Keratinocyte (primary cell): ENCODE data around the gene TENT4A. TPM values are rescaled to one million over a fixed set of nuclear protein-coding genes. Genes with fewer than 3 reads are reported as not detected.
A peak's percentile ranks its signal among the peaks of the same experiment; 100 is the strongest.

Experiments used
- DNase-seq: peaks from one replicate; pipeline ENCODE4 v3.0.0-alpha.2; 2011; ENCODE audit warnings: low read depth, missing footprints, low spot score
- FAIRE-seq: peaks from 2 replicates; lab custom pipeline; 2011; peaks lifted over from hg19 to GRCh38; lab: Jason Lieb, UNC
- H2AFZ ChIP-seq: 2 replicates; pipeline ENCODE4 v1.6.0; 2012; ENCODE audit warnings: low read length, control low read depth, inconsistent platforms; ENCODE audit not compliant: control insufficient read depth
- H3K27ac ChIP-seq: 2 replicates; pipeline ENCODE4 v1.5.1; 2011; ENCODE audit warnings: low read length; ENCODE audit not compliant: control insufficient read depth, insufficient read depth
- H3K27me3 ChIP-seq: 3 replicates; pipeline ENCODE4 v1.6.0; 2011; ENCODE audit warnings: low read length; ENCODE audit not compliant: control insufficient read depth, insufficient read depth; ENCODE audit errors: extremely low read depth
- H3K36me3 ChIP-seq, 2 experiments: 2 replicates in 1 of 2; 3 replicates in 1 of 2; pipeline ENCODE4 v1.5.1; 2011; ENCODE audit warnings: low read length in 2 of 2, mild to moderate bottlenecking in 1 of 2; ENCODE audit not compliant: control insufficient read depth in 2 of 2, insufficient read depth in 2 of 2; ENCODE audit errors: extremely low read depth in 1 of 2
- H3K4me1 ChIP-seq: 3 replicates; pipeline ENCODE4 v1.5.1; 2011; ENCODE audit warnings: low read length; ENCODE audit not compliant: control insufficient read depth, insufficient read depth; ENCODE audit errors: extremely low read depth
- H3K4me2 ChIP-seq: 3 replicates; pipeline ENCODE4 v1.6.0; 2011; ENCODE audit warnings: low read depth, low read length; ENCODE audit not compliant: control insufficient read depth, insufficient read depth; ENCODE audit errors: extremely low read depth
- H3K4me3 ChIP-seq, 3 experiments: fragments of 200-600 bp in 1 of 3; sonication (generic) in 1 of 3; 2 replicates in 2 of 3; 3 replicates in 1 of 3; pipeline ENCODE4 v1.5.1; 2011 to 2016; ENCODE audit warnings: low read length in 3 of 3, mild to moderate bottlenecking in 3 of 3, control low read depth in 2 of 3, inconsistent platforms in 1 of 3, low read depth in 1 of 3, mixed read lengths in 1 of 3, mixed run types in 1 of 3, moderate library complexity in 1 of 3; ENCODE audit not compliant: control insufficient read depth in 2 of 3, insufficient read depth in 2 of 3; ENCODE audit errors: extremely low read depth in 1 of 3
- H3K79me2 ChIP-seq: 2 replicates; pipeline ENCODE4 v1.6.0; 2012; ENCODE audit warnings: low read length; ENCODE audit not compliant: control insufficient read depth, insufficient read depth
- H3K9ac ChIP-seq: 3 replicates; pipeline ENCODE4 v1.6.0; 2011; ENCODE audit warnings: low read length; ENCODE audit not compliant: control insufficient read depth, insufficient read depth; ENCODE audit errors: extremely low read depth
- H3K9me1 ChIP-seq: 3 replicates; pipeline ENCODE4 v1.6.0; 2011; ENCODE audit warnings: low read length; ENCODE audit not compliant: control insufficient read depth, insufficient read depth; ENCODE audit errors: extremely low read depth
- H3K9me3 ChIP-seq: 2 replicates; pipeline ENCODE4 v1.5.1; 2012; ENCODE audit warnings: low read depth, low read length; ENCODE audit not compliant: control insufficient read depth
- H4K20me1 ChIP-seq: 3 replicates; pipeline ENCODE4 v1.6.0; 2011; ENCODE audit warnings: low read length; ENCODE audit not compliant: control insufficient read depth, insufficient read depth; ENCODE audit errors: extremely low read depth
- EZH2 ChIP-seq: IDR thresholded peaks from one replicate; pipeline ENCODE4 v1.6.1; 2012; ENCODE audit warnings: inconsistent platforms, mild to moderate bottlenecking, low read length, moderate library complexity
- dilution Hi-C: fragments of 300-500 bp; cut with MboI; formaldehyde crosslinking; loops from one replicate; pipeline ENCODE4 v1.7.0; 2020; ENCODE audit warnings: low sequenced_read_pairs; ENCODE audit not compliant: extremely low pct_ligation_motif_present
- polyA plus RNA-seq, 5 experiments: library from polyadenylated mRNA; depleted of rRNA in 3 of 5; stranded (reverse) in 3 of 5; stranded (forward) in 1 of 5; unstranded in 1 of 5; fragments of >200 nt; gene quantifications; 1 replicate in 1 of 5; 2 replicates in 3 of 5; 3 replicates in 1 of 5; pipeline versions ENCODE4 v1.2.1 to v1.2.3, GENCODE V29; 2011 to 2012; ENCODE audit warnings: missing spikeins in 2 of 5, low read depth in 1 of 5, low replicate concordance in 1 of 5
- TF ChIP-seq, protein P1 (sequence below), 3 experiments: IDR thresholded peaks in 1 of 3; conservative IDR thresholded peaks in 1 of 3; optimal IDR thresholded peaks in 1 of 3; 2 replicates in 2 of 3; 3 replicates in 1 of 3; pipeline versions ENCODE3 to v1.5.1; 2011; ENCODE audit warnings: low read length in 3 of 3, mild to moderate bottlenecking in 3 of 3, moderate library complexity in 2 of 3, control low read depth in 1 of 3, inconsistent platforms in 1 of 3; ENCODE audit not compliant: insufficient read depth in 2 of 3; ENCODE audit errors: extremely low read depth in 1 of 3

Gene TENT4A
- polyA plus RNA-seq, 1 donor (not counting 4 experiments of a cell fraction or from before 2014, with no cell fraction given), result 5.9 TPM

DNA sequence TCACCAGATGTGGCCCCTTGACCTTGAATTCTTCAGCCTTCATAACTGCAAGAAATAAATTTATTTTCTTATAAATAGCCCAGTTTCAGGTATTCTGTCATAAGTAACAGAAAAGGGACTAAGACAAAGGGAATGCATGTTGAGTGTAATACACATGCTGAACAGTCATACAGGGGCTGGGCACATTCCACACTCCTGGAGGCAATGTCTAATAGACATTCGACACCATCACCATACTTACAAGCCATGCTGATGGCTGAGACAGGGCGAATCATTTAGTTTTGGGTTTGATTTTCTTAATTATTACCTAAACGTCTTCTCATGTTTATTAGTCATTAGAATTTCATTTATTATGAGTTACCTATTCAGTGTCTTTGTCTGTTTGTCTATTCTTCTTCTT, 68.5 kb downstream of the TENT4A start:
- peak; percentile 25 for DNase-seq
- Histone ChIP-seq H3K36me3 (no peaks in the 10 kb centered on the region), H4K20me1 (no peaks in the 10 kb centered on the region), H3K9ac (no peak overlapping the region), H3K27ac (no peak overlapping the region), H3K4me3 (no peak overlapping the region), H3K4me1 (no peaks in the 10 kb centered on the region), H2AFZ (no peak overlapping the region), H3K27me3 (no peaks in the 10 kb centered on the region), H3K79me2 (no peaks in the 10 kb centered on the region), H3K9me3 (peaks cover 3% of the 10 kb centered on the region), H3K4me2 (no peak overlapping the region), H3K9me1 (no peaks in the 10 kb centered on the region)
- no peak for FAIRE-seq
- dilution Hi-C loops, result no loop called here
- TF ChIP-seq EZH2, result no peak
- TF ChIP-seq, protein P1, sequence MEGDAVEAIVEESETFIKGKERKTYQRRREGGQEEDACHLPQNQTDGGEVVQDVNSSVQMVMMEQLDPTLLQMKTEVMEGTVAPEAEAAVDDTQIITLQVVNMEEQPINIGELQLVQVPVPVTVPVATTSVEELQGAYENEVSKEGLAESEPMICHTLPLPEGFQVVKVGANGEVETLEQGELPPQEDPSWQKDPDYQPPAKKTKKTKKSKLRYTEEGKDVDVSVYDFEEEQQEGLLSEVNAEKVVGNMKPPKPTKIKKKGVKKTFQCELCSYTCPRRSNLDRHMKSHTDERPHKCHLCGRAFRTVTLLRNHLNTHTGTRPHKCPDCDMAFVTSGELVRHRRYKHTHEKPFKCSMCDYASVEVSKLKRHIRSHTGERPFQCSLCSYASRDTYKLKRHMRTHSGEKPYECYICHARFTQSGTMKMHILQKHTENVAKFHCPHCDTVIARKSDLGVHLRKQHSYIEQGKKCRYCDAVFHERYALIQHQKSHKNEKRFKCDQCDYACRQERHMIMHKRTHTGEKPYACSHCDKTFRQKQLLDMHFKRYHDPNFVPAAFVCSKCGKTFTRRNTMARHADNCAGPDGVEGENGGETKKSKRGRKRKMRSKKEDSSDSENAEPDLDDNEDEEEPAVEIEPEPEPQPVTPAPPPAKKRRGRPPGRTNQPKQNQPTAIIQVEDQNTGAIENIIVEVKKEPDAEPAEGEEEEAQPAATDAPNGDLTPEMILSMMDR (optimal IDR thresholded peaks at IDR 0.05 in 1 of 3, IDR thresholded peaks at IDR 0.05 in 1 of 3, conservative IDR thresholded peaks at IDR 0.05 in 1 of 3; ENCODE audit: extremely low read depth in 1 of 3, insufficient read depth in 2 of 3, low read length in 3 of 3), result no peak

DNA sequence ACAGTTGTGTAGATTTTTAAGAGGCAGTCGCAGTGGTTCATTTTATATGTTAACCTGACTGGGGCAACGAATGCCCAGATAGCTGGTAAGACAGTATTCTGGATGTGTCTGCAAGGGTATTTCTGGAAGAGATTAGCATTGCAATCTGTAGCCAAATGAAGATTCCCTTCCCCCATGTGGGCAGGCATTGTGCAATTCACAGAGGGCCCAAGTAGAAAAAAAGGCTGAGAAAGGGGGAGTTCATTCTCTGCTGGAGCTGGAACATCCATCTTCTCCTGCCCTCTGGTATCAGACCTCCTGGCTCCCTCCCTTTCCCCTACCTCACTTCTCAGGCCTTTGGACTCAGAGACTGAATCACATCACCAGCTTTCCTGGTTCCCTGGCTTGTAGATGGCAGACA, 70.6 kb downstream of the TENT4A start:
- Histone ChIP-seq H3K27ac (no peak overlapping the region), H4K20me1 (no peaks in the 10 kb centered on the region), H3K36me3 (no peaks in the 10 kb centered on the region), H3K4me3 (no peak overlapping the region), H3K4me2 (no peak overlapping the region), H2AFZ (no peak overlapping the region), H3K9me3 (peaks cover 3% of the 10 kb centered on the region), H3K4me1 (no peaks in the 10 kb centered on the region), H3K9ac (no peak overlapping the region), H3K27me3 (no peaks in the 10 kb centered on the region), H3K79me2 (no peaks in the 10 kb centered on the region), H3K9me1 (no peaks in the 10 kb centered on the region)
- dilution Hi-C loops, result no loop called here
- no peak for DNase-seq
- no peak for FAIRE-seq
- TF ChIP-seq, protein P1 (optimal IDR thresholded peaks at IDR 0.05 in 1 of 3, IDR thresholded peaks at IDR 0.05 in 1 of 3, conservative IDR thresholded peaks at IDR 0.05 in 1 of 3; ENCODE audit: extremely low read depth in 1 of 3, insufficient read depth in 2 of 3, low read length in 3 of 3), result no peak
